HG02885 (cell line): ENCODE data around the gene MBTPS1.
"Not testable (repeated sequence)": the region's sequence is repeated elsewhere in the genome, so short reads cannot be mapped to it uniquely, and the experiment has no call there.

Experiments
- ATAC-seq: cut with Tn5 transposase; IDR thresholded peaks from one replicate; pipeline ENCODE4 v1.9.1; 2021; ENCODE audit warnings: mild to moderate bottlenecking; ENCODE audit not compliant: unreplicated experiment, poor library complexity

MBTPS1 gene

DNA sequence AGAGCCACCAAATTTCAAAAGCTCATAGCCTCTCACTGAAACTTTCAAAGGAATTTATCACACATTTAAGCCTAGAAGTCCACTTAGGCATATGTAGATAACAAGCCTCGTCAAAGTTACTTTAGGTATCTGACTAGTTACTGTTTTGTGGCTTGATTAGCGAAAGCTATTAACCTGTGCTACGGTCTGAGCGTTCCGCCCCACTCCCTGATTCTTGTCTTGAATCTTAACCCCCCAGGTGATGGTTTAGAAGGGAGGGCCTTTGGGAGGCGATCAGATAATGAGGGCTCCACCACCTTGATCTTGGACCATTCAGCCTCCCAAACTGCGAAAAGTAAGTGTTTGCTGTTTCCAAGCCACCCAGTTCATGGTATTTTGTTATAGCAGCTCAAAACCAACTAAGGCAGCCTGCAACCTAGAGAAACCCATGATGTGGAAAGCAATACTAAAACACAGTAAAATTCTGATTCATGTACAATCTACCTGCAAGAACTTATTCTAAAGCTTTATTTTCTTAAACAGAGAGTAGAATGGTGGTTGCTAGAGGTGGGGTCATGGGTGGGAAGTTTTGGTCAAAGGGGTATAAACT lies 21.1 kb upstream of the MBTPS1 start:
- no peak for ATAC-seq

DNA sequence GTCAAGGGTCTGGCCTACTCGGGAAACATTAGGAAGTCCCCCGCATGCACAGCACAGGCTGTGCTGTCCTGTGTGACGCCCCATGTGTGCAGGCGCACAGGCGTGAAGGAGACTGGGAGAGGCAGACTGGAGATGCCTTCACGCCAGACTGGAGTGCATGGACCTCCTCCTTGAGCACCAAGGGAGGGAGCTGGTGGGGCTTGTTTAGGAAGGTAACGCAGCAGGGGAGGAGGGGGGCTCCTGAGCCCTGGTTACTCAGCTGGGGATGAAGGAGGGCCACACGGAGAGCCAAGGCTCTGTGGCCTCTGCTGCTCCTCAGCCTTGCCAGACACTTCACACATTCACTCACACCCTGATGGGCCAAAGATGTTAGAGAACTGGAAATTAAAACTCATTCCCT lies 20.5 kb upstream of the MBTPS1 start:
- no peak for ATAC-seq

DNA sequence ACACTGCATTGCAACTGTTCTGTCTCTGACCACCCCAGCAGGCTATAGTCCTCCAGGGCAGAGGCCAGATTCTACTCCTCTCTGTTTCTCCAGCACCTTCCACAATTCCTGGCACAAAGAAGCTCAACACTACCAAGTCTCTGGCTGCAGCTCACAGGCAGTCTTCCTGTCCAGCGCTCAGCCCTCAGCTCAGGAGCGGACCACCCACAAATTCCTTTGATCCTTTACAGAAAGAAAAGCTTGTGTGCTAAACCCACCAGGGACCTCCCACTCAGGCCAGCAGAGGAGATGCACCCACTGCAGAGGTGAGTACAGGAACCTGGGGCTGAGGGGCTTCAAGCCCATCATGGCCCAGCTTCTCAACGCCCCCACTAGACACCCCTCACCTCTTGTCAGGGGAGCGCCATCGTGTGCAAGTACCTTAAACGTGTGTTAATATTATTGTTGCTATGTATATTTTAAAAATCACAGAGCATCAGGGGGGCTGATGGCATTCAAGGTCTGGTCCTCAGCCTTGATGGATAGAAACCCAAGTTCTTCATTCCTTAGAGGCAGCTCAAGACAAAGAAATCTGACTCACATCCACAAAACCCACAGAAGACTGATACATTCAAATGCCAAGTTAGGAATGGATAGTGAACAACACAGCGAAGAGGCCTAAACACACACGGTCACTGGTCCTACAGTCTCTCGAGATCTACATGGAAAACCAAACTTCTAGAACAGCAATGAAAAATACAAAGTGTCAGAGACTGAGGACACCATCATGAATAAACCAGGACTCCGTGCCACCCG lies 19.8 kb upstream of the MBTPS1 start:
- no peak for ATAC-seq

DNA sequence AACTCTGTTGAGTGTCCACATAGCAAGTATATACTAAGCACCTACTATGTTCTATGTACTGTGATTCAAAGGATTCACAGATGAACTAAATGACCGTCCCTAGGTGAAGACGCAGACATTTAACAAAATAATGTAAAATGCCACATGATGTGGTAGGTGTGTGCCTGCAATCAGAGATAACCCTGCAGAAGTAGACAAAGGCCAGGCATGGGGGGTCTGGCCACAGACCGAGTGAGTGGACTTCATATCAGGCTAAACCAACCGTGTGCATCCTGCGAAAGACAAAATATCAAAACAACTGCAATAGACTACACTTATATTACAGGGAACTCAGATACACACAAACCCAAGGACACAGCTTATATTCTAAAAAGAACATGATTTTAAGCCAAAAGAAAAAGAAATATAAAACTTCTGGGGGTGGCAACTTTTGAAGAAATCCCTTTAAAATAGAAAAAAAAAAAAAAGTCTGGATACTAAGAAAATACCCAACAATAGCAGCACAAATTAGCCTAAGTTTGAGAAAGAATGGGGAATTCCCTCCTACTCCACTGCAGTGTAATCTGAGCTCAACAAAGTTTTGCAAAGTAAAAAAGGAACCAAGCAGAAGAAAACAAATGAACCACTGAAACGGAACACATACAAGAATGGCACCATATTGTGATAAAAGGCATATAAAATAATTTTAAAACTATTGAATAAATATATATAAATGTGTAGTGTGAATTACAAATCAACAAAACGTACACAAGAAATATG lies 16.0 kb upstream of the MBTPS1 start:
- ATAC-seq, result no peak

DNA sequence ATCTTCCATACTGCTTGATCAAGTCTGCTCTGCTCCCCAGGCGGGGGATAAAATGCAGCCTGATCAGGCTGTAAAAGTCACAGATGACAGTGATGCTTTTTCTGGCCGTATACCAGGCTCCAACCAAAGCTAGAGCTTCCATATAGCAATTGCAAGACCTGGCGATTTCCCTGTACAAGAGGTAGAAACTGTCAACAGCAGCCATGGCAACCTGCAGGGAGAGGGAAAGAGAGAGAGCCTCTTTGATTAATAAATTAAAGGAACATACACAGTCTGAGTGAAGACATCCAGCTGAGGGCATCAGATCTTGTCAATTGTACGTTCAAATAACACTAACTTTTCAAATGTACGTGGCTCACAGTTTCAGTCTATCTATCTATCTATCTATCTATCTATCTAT lies 14.4 kb upstream of the MBTPS1 start:
- no peak for ATAC-seq

DNA sequence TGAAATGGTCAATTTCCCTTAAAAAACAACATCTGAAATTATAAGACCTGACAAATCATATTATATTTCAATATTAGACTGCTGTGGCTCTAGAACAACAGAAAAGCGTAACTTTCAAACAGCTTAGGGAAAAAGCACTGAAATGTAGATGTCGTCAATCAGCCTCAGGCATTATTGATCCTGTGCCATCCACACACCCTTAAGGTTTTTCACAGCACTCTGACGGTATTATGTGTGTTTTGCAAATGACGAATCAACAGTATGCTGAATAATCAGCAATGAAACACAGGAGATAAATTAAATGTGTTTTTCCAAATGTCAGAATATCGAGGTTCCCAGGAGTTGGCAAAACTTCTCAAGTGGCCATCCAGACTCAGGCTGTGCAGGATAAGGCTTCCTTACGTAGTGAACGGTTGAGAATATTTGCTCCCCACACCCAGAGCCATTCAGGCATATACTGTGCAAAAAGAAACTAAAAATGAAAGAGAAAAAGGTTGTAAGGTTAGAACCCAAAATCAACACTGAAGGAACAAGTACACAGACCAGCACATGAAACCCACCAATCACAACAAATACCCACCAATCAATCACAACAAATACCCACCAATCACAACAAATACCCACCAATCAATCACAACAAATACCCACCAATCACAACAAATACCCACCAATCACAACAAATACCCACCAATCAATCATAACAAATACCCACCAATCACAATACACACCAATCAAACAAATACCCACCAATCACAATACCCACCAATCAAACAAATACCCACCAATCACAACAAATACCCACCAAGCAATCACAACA lies 7.7 kb upstream of the MBTPS1 start:
- ATAC-seq, result no peak

DNA sequence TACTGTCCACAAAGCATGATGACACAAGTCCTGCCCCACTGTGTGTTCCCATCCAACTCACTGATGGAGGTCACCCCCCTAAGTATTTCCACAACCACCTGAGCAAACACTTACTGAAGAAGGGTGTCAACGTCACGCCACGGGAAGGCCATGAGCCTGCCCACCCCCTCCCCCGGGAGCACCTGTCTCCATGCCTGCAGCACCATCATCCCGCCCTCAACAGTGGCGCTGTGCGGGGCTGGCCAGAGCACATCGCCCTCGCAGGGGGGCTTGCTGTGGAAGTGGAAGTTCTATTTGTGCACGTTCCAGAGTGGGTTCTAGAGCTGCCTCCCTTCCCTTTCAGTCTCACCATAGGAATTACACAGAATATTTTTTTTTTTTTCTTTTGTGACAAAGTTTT lies 4.3 kb upstream of the MBTPS1 start:
- no peak for ATAC-seq

DNA sequence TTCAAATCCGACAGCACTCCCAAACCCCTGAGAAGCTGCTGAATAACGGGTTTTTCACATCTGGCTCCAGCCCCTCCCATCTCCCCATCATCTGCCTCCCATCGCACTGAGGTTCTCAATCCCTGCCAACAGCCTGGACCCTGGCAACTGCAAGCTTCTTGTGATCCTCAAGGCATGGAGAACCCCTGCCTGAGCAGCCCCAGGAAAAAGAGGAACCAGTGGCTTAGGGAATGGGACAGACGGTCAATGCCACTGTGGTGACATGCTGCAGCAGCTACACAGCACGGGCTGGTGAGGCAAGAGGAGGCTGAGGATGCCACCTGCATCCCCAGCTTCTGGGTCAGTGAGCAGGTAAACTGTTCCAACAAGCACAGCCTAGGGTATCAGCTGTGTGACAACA lies 3.3 kb upstream of the MBTPS1 start:
- ATAC-seq, result no peak

DNA sequence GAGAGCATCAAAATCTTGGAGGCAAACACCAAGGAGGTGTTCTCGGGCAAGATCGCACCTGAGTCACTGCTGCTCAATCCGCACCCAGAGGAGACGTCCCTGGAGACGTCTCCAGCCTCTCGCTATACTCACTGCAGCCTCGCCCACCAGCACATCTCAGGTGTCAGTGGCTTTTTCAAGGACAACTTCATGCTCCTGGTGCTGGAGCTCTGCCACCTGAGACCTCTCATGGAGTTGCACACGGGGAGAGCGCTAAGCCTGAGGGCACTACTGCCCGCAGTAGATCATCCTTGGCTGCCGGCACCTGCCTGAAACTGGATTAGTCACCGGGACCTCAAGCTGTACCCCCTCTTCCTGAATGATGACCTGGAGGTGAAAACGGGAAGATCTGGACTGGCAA lies 2.6 kb upstream of the MBTPS1 start:
- no peak for ATAC-seq

DNA sequence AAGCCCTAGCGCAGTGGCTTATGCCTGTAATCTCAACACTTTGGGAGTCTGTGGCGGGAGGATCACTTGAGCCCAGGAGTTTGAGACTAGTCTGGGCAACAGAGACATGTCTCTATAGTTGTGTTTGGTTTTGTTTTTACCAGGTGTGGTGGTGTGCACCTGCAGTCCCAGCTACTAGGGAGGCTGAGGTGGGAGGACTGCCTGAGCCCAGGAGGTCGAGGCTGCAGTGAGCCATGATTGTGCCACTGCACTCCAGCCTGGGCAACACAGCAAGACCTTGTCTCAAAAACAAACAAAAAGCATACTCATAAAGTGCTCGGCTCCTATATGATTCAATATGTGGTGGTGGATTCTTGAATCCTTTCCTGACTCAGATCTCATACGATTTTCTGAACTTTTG lies 1.6 kb upstream of the MBTPS1 start:
- not testable (repeated sequence) for ATAC-seq

DNA sequence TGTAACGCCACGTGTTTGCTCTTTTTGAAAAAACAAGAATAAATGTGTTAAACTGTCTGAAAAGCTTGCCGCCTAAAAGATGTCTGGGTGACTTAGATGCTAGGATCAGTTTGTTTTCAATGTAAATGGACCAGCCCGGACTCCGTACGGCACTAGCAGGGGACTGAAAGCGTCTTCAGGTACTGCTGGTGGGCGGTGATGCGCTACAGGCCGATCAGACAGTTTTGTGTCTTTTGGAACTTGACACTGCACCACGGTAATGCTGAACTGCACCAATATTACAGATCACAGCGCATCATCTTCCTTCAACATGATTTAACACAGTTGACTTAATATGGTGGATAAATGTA lies 727 bp upstream of the MBTPS1 start:
- no peak for ATAC-seq

DNA sequence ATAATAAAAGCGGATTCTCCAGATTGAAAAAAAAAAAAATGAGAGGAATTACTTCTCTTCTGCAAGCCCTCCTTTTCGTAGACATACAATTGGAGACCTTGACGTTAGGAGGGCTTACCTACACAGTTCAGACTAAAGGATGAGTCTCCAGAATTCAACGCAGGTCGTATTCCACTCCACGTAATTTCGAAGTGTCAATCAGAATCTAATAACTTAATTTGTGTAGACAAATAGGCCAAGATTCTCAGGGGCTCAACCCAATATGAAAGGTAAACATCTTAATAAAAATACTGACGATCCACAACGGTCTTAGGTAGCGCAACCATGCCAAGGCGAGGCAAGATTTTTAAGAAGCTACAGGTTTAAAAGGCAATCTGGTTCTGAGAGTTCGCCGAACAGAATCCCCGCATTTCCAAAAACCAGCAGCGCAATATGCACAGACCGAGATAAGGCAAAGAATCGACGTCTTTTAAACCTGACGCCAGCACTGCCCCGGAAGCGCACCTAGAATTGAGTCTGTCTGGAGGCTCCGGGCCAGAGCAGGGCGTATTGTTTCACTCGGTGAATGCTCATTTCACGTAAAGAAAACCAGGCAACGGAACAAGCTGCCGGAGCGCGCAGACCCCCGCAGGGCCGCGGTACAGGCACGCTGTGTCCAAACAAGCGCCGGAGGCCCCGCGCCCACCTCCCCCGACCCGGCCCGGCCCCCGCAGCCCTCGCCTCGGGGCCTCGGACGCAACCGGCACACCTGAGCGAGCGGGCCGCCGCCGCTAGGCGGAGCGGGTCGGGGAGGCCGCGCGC lies 623 bp downstream of the MBTPS1 start:
- ATAC-seq, result peak; percentile 38

DNA sequence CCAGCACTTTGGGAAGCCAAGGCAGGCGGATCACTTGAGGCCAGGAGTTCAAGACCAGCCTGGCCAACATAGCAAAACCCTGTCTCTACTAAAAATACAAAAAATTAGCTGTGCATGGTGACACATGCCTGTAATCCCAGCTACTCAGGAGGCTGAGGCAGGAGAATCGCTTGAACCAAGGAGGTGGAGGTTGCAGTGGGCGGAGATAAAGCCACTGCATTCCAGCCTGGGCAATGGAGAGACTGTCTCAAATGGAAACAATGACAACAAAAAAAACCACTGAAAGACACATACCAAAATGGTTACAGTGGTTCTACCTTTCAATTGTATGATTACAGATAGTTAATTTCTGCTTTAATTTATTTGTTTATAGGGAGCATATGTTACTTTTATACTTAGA lies 4.8 kb downstream of the MBTPS1 start:
- not testable (repeated sequence) for ATAC-seq

DNA sequence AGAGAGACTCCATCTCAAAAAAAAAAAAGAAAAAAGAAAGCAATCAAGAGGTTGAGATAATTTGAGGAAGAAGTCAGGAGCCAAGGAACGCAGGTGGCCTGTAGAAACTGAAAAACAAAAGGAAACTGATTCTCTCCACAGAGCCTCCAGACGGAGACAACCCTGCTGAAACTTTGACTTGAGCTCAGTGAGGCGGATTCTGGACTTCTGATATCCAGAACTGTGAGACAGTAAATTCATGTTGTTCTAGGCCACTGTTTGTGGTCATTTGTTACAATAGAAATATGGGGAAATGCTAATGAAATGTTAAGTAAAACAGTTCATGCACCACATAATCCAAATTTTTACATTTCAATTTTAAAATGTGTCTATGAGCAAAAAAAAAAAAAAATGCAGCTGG lies 5.2 kb downstream of the MBTPS1 start:
- ATAC-seq, result no peak

DNA sequence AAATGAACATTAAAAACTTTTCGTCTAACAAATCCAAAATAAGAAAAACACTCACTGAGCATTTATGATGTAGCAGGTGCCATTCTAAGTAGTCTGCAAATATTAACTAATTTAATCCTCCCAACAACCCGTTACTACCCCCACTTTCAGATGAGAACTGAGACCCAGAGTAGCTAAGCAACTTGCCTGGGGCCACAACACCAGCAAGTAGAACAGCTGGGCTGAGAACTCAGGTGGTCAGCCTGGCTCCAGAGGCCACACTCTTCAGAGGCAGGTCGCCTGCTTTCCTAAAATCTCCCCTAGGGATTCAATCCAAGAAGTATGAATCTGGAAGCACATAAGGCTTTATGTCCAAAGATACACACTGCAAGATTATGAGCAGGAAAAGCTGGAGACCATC lies 6.2 kb downstream of the MBTPS1 start:
- ATAC-seq, result no peak

DNA sequence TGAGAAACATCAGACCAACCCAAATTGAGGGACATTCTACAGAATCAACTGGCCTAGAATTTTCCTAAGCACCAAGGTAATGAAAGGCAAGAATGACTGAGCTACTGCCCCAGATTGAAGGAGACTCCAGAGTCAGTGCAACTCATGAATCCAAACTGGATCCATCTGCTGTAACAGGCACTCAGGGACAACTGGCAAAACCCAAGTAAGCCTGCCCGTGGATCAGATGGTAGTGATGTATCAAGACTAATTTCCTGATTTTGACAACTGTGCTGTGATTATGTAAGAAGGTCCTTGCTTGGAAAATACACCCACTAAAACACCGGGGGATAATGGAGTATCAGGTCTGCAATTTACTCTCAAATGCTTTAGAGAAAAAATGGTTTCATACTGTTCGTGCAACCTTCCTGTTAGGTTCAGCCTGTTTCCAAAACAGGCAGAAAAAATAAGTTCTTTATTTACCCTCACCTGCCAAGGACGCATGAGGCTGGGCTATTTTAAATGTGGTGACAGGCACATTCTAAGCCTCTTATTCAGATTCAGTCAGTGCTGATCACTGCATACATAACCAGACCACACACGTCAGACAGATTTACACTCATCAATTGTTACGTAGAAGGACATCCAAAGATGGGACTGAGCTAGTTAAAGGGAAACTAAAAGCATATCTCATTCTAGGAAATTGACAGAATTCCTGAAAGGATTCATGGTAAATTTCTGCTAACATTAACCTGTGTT lies 7.0 kb downstream of the MBTPS1 start:
- ATAC-seq, result no peak

DNA sequence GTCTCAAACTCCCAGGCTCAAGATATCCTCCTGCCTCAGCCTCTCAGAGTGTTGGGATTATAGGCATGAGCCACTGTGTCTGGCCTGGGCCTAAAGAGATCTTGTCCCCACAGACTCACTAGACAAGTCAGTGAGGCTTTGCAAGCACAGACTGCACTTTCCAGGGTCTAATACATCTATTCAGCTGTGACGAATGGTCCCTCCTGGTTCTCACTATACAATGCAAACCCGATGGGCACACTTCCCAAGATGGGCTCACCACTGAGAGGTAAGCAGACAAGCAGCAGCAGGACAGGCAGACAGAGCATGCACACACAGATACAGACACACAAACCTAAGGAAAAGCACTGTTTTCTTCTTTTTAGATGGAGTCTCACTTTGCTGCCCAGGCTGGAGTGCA lies 8.8 kb downstream of the MBTPS1 start:
- no peak for ATAC-seq

DNA sequence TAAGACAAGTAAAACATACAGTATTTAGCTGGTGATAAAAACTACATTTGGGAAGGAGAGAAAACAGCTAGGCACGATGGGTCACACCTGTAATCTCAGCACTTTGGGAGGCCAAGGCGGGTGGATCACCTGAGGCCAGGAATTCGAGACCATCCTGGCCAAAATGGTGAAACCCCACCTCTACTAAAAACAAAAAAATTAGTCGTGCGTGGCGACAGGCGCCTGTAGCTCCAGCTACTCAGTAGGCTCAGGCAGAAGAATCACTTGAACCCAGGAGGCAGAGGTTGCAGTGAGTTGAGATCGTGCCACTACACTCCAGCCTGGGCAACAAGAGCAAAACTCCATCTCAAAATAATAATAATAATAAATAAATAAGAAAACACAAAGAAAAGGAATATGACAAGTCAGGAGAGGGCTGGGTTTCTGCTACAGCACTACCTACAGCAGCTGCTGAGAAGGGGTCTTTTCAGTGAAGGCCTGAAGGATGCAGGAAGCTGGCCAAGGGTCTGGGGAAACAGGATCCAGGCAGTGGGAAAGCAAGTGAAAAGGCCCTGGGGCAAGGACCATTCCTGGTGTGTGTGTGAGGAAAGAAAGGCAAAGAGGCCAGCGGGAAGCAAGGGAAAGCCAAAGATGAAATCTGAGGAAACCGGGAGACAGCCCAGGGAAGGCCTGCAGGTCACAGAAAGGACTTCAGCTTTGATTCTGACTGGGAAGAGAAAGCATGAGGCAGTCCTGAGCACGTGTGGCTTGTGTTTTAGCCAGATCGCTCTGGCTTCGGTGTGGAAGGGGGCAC lies 10.6 kb downstream of the MBTPS1 start:
- ATAC-seq, result no peak
